ENCODE results near the gene HYPK. TPM values are rescaled to one million over a fixed set of nuclear protein-coding genes. Genes with fewer than 3 reads are reported as not detected.

Gene HYPK
- total and polyA plus RNA-seq, 2 experiments from 2014 or later: 7.2 to 40.1 TPM

DNA sequence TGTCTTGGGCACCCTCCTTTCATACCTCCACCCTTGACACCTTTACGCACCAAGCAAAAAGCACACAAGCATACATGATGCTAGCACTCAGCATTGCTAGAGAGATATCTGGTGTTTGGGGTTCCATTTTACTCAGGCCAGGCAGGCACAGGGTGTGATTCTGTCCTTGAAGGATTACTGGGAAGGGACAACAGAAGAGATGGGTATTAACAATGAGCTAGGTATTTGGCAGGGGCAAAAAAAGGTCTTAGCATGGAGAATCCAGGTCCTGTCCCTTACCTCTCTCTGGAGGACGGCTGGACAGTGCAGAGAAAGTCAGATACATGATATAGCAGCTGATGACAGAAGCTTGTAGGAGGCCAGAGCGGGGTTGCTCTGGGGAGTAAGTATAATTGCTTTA, 3.8 kb upstream of the HYPK start:
- Histone ChIP-seq H3F3A (replicated peaks; ENCODE audit: low read depth) (peaks cover 39% of the 10 kb centered on the region), H2AFZ (no peak overlapping the region), H3K4me3 (no peak overlapping the region), H3K79me2 (replicated peaks; ENCODE audit: insufficient read depth) (peaks cover 28% of the 10 kb centered on the region), H3K9me2 (ENCODE audit: insufficient read depth) (no peaks in the 10 kb centered on the region), H3K4me2 (no peak overlapping the region), H3K4me1 (ENCODE audit: insufficient read depth) (peaks cover 42% of the 10 kb centered on the region), H3K27ac (ENCODE audit: low read depth) (peak overlapping the region; percentile 62; the same call in 1 of the 2 replicates), H3K36me3 (ENCODE audit: insufficient read depth) (peaks cover 21% of the 10 kb centered on the region), H4K20me1 (replicated peaks; ENCODE audit: insufficient read depth) (peaks cover 19% of the 10 kb centered on the region; the same call in 1 of the 2 replicates), H3K27me3 (ENCODE audit: insufficient read depth) (no peaks in the 10 kb centered on the region)
- H3K27me3 Mint-ChIP-seq (ENCODE audit: insufficient read depth, low read depth, poor library complexity): peaks cover 32% of the 10 kb centered on the region
- peaks cover 61% of the 10 kb centered on the region for H3K4me1 Mint-ChIP-seq
- no peaks in the 10 kb centered on the region for H3K9me3 Mint-ChIP-seq
- DNase-seq (ENCODE audit: low spot score) (no peak), ATAC-seq (no peak)
- TF ChIP-seq STAT1 (IDR thresholded peaks at IDR 0.05; ENCODE audit: unreplicated experiment) (no peak), CREB1 (CRISPR knock-in tag; IDR thresholded peaks at IDR 0.05; ENCODE audit: low read depth) (no peak), EZH2 (IDR thresholded peaks at IDR 0.05; ENCODE audit: low read depth, unreplicated experiment) (no peak), ZNF331 (CRISPR knock-in tag; IDR thresholded peaks at IDR 0.05; ENCODE audit: low read depth) (no peak)
- TF ChIP-seq, protein P1, sequence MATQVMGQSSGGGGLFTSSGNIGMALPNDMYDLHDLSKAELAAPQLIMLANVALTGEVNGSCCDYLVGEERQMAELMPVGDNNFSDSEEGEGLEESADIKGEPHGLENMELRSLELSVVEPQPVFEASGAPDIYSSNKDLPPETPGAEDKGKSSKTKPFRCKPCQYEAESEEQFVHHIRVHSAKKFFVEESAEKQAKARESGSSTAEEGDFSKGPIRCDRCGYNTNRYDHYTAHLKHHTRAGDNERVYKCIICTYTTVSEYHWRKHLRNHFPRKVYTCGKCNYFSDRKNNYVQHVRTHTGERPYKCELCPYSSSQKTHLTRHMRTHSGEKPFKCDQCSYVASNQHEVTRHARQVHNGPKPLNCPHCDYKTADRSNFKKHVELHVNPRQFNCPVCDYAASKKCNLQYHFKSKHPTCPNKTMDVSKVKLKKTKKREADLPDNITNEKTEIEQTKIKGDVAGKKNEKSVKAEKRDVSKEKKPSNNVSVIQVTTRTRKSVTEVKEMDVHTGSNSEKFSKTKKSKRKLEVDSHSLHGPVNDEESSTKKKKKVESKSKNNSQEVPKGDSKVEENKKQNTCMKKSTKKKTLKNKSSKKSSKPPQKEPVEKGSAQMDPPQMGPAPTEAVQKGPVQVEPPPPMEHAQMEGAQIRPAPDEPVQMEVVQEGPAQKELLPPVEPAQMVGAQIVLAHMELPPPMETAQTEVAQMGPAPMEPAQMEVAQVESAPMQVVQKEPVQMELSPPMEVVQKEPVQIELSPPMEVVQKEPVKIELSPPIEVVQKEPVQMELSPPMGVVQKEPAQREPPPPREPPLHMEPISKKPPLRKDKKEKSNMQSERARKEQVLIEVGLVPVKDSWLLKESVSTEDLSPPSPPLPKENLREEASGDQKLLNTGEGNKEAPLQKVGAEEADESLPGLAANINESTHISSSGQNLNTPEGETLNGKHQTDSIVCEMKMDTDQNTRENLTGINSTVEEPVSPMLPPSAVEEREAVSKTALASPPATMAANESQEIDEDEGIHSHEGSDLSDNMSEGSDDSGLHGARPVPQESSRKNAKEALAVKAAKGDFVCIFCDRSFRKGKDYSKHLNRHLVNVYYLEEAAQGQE (IDR thresholded peaks at IDR 0.05; ENCODE audit: unreplicated experiment): no peak
- H3K36me3 Mint-ChIP-seq (ENCODE audit: low read depth): peaks cover 84% of the 10 kb centered on the region
- H3K4me3 Mint-ChIP-seq: no peak overlapping the region; the same call in 2 of the 3 replicates
- peak overlapping the region; percentile 5 for H3K27ac Mint-ChIP-seq

DNA sequence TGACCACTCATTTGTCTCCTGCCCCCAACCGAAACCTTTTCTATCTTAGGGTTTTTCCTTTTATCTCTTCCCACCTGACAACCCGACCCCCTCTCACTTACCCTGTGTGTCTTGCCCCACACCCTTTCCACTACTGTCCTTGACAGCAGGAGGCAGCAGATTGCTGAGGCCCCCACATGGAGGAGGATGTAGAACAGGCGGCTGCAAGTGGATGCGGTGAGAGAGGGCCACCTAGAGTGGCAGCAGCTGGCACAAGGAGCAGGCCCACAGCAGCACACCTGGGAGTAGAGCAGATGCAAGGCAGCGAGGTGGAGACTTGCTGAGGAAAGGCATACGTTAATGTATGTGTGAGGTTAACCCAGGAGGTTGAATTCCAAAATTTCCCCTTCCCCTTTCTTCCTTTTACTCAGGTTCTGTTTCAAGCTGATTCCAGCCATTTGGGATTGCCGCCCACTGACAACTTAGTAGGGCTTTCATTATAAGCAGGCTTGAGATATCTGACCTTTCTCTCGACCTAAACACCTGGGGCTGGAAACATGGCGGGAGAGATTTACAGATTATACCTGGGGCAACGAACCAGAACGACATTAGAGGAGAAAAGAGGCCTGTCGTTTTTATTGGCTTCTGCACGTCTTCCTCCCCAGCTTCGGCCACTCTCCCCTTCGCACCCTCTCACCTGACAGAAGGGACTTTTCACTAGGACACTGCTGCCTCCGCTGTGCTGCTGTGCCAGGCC, 1.0 kb upstream of the HYPK start:
- Histone ChIP-seq H3K27ac (ENCODE audit: low read depth) (peak overlapping the region; percentile 94), H3K4me1 (ENCODE audit: insufficient read depth) (peaks cover 39% of the 10 kb centered on the region), H3K9me2 (ENCODE audit: insufficient read depth) (no peaks in the 10 kb centered on the region), H3F3A (replicated peaks; ENCODE audit: low read depth) (peaks cover 43% of the 10 kb centered on the region), H3K4me3 (0 out of 2 replicates have a peak overlapping the region, but pooled peaks have one; percentile 89), H3K36me3 (ENCODE audit: insufficient read depth) (peaks cover 14% of the 10 kb centered on the region), H3K79me2 (replicated peaks; ENCODE audit: insufficient read depth) (peaks cover 15% of the 10 kb centered on the region), H2AFZ (no peak overlapping the region), H3K27me3 (ENCODE audit: insufficient read depth) (no peaks in the 10 kb centered on the region), H3K4me2 (peak overlapping the region; percentile 61; the same call in 1 of the 2 replicates), H4K20me1 (replicated peaks; ENCODE audit: insufficient read depth) (peaks cover 11% of the 10 kb centered on the region; the same call in 1 of the 2 replicates)
- DNase-seq (ENCODE audit: low spot score) (no peak), ATAC-seq (peak; percentile 5; the same call in 2 of the 3 replicates)
- Mint-ChIP-seq H3K36me3 (ENCODE audit: low read depth) (peaks cover 73% of the 10 kb centered on the region), H3K4me3 (peak overlapping the region; percentile 33; the same call in 1 of the 3 replicates), H3K27me3 (ENCODE audit: insufficient read depth, low read depth, poor library complexity) (peaks cover 16% of the 10 kb centered on the region), H3K27ac (peak overlapping the region; percentile 72), H3K9me3 (no peaks in the 10 kb centered on the region), H3K4me1 (peaks cover 49% of the 10 kb centered on the region)
- TF ChIP-seq, protein P2, sequence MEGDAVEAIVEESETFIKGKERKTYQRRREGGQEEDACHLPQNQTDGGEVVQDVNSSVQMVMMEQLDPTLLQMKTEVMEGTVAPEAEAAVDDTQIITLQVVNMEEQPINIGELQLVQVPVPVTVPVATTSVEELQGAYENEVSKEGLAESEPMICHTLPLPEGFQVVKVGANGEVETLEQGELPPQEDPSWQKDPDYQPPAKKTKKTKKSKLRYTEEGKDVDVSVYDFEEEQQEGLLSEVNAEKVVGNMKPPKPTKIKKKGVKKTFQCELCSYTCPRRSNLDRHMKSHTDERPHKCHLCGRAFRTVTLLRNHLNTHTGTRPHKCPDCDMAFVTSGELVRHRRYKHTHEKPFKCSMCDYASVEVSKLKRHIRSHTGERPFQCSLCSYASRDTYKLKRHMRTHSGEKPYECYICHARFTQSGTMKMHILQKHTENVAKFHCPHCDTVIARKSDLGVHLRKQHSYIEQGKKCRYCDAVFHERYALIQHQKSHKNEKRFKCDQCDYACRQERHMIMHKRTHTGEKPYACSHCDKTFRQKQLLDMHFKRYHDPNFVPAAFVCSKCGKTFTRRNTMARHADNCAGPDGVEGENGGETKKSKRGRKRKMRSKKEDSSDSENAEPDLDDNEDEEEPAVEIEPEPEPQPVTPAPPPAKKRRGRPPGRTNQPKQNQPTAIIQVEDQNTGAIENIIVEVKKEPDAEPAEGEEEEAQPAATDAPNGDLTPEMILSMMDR (conservative IDR thresholded peaks at IDR 0.05; ENCODE audit: low read depth in 2 of 2): peak in 1 of 2 experiments; percentile 20; a peak in 1 of 4 replicates
- TF ChIP-seq ZNF331 (CRISPR knock-in tag; IDR thresholded peaks at IDR 0.05; ENCODE audit: low read depth): no peak
